ENCODE measurements around the gene AOPEP.

DNA sequence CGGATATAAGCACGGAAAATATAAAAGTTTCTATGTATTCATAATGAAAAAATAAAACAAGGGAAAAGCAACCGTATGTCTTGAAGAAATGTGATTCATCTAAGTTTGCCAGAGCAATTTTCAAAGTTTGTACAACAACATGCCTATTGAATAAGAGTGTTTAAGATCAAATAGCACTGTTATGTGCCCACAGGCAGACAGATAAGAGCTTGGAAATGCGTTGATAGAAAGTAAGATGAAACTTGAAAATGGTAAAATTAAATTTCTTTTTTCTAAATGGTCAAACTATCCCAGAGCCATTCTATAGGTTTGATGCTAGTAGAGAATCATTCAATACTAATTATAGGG, 401.7 kb downstream of the AOPEP start:
- TF ChIP-seq POLR2A (IDR thresholded peaks at IDR 0.05; ENCODE audit: low read depth, low read length) (no peak), POLR2AphosphoS5 (IDR thresholded peaks at IDR 0.05; ENCODE audit: low read depth, low read length) (no peak)

All from GM12891 (cell line).